Activated gamma-delta T cell (primary cell): ENCODE results near the gene RELL2.
"Not testable (repeated sequence)": the region's sequence is repeated elsewhere in the genome, so short reads cannot be mapped to it uniquely, and the experiment has no call there.

Experiments used
- DNase-seq: peaks from one replicate; lab custom pipeline; 2025; lab: John Stamatoyannopoulos, UW
- total RNA-seq, 2 donors: gene quantifications; one replicate each; lab custom pipeline; 2026; lab: John Stamatoyannopoulos, UW

Gene RELL2
- 31.1 to 40.9 reads per million in 2 donors for total RNA-seq

DNA sequence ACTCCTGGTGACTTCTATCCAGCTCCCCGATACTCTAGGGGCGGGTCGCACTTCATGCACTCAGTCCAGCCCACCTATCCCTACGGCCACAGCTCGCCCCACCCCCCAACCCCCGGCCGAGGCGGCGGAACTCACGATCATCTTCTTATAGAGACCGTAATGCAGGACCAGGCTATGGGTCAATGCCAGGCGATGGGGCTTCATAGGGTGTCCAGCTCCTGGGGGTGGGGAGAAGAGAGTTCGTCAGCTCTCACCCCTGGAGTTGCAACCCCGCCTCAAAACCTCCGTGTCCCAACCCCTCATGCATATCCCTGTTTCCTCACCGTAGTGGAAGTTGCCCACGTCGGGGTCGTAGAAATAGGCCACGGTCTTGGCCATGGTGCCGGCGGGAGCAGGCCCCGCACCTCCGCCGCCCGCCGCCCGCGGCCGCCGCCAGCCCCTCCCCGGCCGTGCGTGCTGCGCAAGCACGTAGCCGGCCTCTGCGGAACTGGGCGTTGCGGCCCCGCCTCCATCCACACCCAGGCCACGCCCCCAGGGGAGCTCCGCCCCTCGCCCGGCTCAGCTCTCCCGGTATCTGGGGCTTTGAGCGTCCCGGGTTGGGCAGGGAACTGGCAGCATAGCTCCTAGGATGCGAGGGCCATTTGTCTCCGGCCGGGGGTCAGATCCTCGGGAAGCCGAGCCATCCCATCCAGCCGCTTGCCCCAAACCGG, at the start of gene RELL2, which contains the start of gene HDAC3:
TSS of gene RELL2 (plus strand) at position 585 of the 710 bp plus-strand sequence. CDS start 1,229 bp downstream, outside the sequence.
TSS of gene HDAC3 (minus strand) at position 437 of the 710 bp plus-strand sequence. CDS start at position 378, 59 bp downstream.
- peak; percentile 83 for DNase-seq

GRCh38 chr5:141590127-141590526, 46.7 kb upstream of the RELL2 start:
- DNase-seq: no peak

DNA sequence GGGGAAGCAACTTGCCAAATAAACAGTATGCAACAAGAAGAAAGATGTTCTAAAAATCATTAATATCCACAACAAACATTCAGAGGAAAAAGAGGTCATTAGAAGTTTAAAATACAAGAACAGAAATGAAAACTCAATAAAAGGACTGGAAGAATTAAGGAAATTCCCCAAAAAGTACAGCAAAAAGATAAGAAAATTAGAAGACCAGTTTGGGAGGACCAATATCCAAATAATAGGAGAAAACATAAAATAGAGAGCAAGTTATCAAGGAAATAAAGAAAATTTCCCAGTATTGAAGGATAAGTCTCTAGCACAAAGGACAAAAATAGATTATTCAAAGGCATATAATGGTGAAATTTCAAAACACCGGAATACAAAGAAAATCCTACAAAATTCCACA, 39.9 kb upstream of the RELL2 start:
- no peak for DNase-seq

- no peak for DNase-seq
Observed at GRCh38 chr5:141597394-141597793, 39.4 kb upstream of the RELL2 start.

GRCh38 chr5:141597814-141598213, 39.0 kb upstream of the RELL2 start:
- DNase-seq: no peak

DNA sequence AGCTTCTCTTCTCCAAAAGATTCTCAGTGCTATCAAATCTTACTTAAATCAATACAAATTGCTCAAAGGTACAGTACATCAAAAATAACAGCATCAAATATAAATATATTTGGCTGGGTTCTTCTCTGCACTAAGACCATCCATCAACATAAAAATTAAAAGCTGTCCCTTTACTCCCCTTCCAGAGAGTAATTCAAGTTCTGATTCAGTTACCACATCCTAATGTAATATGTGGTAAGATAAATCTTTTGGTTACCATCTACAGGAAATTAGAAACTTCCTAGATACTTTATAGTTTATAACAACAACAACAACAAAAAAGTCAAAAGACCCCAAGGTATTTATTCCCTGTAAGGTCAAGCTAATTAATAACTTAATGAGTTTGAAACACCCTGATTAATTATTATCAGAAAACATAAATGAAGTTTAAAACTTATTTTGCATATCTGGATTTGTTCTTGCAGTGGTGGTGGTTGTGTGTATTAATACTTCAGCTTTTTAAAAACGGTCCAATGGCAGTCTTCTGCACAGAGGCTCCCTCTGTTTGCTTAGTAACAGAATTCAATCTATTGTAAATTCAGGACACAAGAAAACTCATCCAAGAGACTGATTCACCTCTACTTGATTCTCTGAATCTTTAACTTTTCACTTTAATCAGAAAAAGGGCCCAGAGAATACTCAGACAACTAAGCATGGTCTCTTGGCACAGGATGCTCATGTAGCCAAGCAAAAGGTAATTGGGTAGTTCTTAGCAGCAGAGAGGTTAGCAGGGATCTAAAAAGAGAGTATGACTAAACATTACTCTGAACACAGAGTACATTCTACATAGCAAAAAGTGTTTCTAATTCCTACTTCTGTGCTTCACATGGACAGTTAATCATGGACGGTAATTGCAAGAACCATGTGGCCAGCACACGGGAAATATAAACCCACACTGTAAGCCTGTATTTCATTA, 38.1 kb upstream of the RELL2 start:
- no peak for DNase-seq

GRCh38 chr5:141602606-141603005, 34.2 kb upstream of the RELL2 start:
- no peak for DNase-seq

GRCh38 chr5:141603923-141604717, 32.7 kb upstream of the RELL2 start:
- DNase-seq: no peak

GRCh38 chr5:141605523-141606277, 31.1 kb upstream of the RELL2 start:
- no peak for DNase-seq

DNA sequence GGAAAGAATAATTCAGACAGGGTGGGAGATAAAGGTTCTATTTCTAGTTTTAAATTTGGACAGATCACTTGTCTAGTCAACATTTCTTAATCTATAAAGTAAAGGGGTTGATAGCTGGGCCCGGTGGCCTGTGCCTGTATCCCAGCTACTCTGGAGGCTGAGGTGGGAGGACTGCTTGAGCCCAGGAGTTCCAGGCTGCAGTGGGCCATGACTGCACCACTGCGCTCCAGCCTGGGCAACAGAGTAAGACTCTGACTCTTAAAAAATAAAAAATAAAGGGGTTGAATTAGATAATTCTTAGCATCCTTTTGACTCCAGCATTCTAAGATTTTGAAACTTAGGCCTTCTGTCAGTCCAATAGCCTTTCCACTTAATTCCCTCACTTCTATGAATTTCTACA, 28.8 kb upstream of the RELL2 start:
- DNase-seq: no peak

GRCh38 chr5:141608557-141608956, 28.2 kb upstream of the RELL2 start:
- DNase-seq: no peak

DNA sequence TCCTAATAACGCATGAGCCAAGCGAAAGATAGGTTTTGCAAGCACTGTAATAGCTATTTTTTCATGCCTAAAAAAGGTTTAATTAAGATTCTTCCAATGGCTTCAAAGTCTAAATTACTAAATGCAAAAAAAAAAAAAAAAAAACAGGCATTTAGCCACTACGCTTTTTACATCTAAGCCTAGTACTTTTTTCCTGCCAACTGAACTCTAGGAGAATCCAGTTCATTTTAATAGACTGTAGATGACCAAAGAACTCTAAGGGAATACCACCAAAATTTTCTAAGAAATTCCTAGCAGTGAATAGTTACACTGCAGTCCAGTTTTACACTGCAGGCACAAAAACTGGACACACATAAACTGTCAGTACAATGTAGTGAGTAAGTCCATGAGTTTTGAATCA, 27.8 kb upstream of the RELL2 start:
- DNase-seq: no peak

- not testable (repeated sequence) for DNase-seq
Observed at GRCh38 chr5:141609921-141610320, 26.9 kb upstream of the RELL2 start.

DNA sequence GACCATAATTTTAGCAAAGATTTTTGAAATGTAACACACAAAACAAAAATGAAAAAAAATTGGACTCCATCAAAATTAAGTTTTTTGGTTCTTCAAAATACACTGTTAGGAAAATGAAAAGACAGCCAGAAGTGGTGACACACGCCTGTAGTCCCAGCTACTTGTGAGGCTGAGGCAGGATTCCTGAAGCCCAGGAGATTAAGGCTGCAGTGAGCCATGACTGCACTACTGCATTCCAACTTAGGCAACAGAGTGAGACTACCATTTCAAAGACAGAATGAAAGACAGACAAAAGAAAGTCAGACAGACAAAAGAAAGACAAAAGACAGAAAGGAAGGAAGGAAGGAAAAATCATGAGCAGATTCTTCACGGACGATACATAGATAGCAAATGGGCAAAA, 25.5 kb upstream of the RELL2 start:
- no peak for DNase-seq

GRCh38 chr5:141613344-141613743, 23.5 kb upstream of the RELL2 start:
- DNase-seq: no peak

DNA sequence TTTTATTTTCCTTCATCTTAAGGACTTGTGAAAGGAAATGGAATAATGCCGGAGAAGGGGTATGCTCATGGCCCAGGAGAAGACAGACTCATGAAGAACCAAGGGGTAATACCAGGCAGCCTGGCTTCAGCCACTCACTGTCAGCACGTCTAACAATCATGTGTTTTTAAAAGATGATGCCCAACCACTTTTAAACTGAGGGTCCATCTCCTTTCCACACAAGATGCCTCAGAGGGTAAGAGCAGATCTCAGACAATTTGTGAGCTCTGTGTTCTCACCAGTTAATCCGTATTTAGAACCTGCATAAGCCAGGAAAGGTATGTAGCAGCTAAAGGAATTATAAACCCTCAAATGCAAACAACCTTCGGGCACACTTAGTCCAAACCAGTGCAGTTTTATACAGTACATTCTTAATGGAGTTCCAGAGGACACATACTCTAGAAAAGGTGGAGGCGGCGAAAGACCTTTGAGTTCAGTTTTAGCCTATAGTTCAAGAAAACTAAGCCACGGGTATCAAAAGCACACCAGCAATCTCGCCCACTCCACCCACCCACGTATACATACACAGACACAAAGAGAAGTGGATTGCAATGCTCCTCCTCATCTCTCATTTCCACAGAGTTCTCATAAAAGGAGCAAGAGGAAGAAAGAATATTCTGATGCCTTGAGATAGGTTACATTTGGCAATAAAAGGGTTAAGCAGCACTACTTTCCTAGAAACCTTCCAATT, 20.6 kb upstream of the RELL2 start:
- DNase-seq: no peak

DNA sequence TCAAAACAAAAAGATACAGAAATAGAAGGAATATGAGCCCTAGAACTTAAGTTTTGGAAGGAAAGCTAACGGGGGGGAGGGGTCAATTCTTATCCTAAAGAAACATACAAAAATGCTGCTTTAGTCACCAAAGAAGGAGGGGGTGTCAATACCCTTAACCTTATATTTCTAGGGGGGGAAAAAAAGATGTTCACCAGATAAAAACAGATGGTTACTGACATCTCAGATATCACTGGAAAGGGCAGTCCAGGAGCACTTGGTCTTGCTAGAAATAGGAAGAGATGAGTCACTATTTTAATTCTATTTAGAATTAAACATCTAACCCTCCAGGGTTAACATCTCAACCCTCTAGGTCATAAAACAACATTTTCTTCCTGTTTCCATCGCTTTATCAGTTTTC, 19.7 kb upstream of the RELL2 start:
- DNase-seq: no peak

DNA sequence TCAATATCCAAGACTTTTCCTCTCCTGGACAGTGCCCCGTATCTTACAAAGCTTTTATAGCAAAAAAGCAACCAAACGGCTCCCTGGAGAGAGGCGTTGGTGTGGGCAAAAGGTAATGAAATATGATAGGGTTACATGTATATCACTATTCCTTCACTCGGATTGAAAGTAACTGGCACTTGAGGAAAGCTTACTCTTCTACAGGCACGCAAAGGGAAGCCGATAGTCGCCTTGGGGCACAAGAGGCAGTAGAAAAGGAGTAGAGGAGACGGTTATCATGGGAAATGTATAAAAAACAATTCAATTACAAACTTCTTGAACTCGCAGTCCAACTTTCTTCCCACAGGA, 19.1 kb upstream of the RELL2 start:
- no peak for DNase-seq

GRCh38 chr5:141618030-141618803, 18.6 kb upstream of the RELL2 start:
- DNase-seq: no peak
